Measurements from ENCODE around the gene SMC3.

DNA sequence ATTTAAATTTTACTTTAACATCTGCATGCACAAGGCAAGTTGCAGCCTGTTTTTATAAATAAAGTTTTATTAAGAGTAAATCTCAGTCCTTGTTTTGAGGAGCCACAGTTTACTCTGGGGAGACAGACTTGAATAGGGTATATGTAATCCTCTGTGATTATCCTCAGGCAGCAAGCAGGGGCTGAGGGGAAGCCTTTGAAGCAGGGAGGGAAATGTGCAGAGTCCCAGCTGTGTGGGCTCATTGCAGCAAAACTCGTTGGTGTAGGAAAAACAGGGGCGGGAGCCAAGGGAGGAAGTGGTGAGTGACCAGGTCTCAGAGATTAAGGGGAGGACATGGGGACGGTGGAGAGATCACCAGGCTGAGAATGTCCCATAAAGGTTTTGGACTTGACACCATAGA is 34.3 kb upstream of the SMC3 start:
- TF ChIP-seq POLR2A (IDR thresholded peaks at IDR 0.05; ENCODE audit: borderline replicate concordance, extremely low read depth, insufficient read depth, insufficient read length) (no peak), POLR2AphosphoS5 (IDR thresholded peaks at IDR 0.05; ENCODE audit: low read depth, low read length) (0 out of 2 replicates have a peak, but pooled peaks have one; percentile 17)
- TF ChIP-seq, protein P1, sequence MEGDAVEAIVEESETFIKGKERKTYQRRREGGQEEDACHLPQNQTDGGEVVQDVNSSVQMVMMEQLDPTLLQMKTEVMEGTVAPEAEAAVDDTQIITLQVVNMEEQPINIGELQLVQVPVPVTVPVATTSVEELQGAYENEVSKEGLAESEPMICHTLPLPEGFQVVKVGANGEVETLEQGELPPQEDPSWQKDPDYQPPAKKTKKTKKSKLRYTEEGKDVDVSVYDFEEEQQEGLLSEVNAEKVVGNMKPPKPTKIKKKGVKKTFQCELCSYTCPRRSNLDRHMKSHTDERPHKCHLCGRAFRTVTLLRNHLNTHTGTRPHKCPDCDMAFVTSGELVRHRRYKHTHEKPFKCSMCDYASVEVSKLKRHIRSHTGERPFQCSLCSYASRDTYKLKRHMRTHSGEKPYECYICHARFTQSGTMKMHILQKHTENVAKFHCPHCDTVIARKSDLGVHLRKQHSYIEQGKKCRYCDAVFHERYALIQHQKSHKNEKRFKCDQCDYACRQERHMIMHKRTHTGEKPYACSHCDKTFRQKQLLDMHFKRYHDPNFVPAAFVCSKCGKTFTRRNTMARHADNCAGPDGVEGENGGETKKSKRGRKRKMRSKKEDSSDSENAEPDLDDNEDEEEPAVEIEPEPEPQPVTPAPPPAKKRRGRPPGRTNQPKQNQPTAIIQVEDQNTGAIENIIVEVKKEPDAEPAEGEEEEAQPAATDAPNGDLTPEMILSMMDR (IDR thresholded peaks at IDR 0.05 in 2 of 3, conservative IDR thresholded peaks at IDR 0.05 in 1 of 3; ENCODE audit: borderline replicate concordance in 1 of 3, insufficient read depth in 1 of 3, low read depth in 2 of 3, low read length in 2 of 3): no peak
- TF ChIP-seq, protein P2, sequence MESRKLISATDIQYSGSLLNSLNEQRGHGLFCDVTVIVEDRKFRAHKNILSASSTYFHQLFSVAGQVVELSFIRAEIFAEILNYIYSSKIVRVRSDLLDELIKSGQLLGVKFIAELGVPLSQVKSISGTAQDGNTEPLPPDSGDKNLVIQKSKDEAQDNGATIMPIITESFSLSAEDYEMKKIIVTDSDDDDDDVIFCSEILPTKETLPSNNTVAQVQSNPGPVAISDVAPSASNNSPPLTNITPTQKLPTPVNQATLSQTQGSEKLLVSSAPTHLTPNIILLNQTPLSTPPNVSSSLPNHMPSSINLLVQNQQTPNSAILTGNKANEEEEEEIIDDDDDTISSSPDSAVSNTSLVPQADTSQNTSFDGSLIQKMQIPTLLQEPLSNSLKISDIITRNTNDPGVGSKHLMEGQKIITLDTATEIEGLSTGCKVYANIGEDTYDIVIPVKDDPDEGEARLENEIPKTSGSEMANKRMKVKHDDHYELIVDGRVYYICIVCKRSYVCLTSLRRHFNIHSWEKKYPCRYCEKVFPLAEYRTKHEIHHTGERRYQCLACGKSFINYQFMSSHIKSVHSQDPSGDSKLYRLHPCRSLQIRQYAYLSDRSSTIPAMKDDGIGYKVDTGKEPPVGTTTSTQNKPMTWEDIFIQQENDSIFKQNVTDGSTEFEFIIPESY (IDR thresholded peaks at IDR 0.05; ENCODE audit: extremely low read depth, insufficient replicate concordance, low read length): no peak

All from HCT116 (cell line).